SK-N-SH treated with all-trans-retinoic acid at 6 μM for 48 hours (cell line): Measurements from ENCODE around the gene EEF1AKMT4.

Source experiments
- ATAC-seq: fragments of 200-7000 bp; cut with Tn5 transposase; 3 replicates; pipeline ENCODE4 v1.9.1; 2020; ENCODE audit warnings: mild to moderate bottlenecking, moderate library complexity
- ARNTL ChIP-seq: fragments of 450-650 bp; formaldehyde crosslinking; IDR thresholded peaks from 2 replicates; pipeline ENCODE4 v1.5.0; 2020; ENCODE audit warnings: low read depth, mild to moderate bottlenecking, moderate library complexity, borderline replicate concordance
- BACH2 ChIP-seq: fragments of 250-450 bp; sonication (Bioruptor Pico); IDR thresholded peaks from 2 replicates; pipeline ENCODE4 v1.9.0; 2021; ENCODE audit warnings: mild to moderate bottlenecking, borderline replicate concordance
- CREB5 ChIP-seq: fragments of 250-450 bp; sonication (Bioruptor Pico); IDR thresholded peaks from 2 replicates; pipeline ENCODE4 v1.5.1; 2020; ENCODE audit warnings: low read depth, mild to moderate bottlenecking, moderate library complexity
- CSDC2 ChIP-seq: fragments of 250-450 bp; sonication (Bioruptor Pico); IDR thresholded peaks from 2 replicates; pipeline ENCODE4 v1.5.0; 2020; ENCODE audit warnings: mild to moderate bottlenecking, moderate library complexity
- CSRNP3 ChIP-seq: fragments of 250-450 bp; sonication (Bioruptor Pico); IDR thresholded peaks from 2 replicates; pipeline ENCODE4 v1.5.1; 2021; ENCODE audit warnings: mild to moderate bottlenecking, moderate library complexity
- ESRRG ChIP-seq: fragments of 250-450 bp; sonication (Bioruptor Pico); IDR thresholded peaks from 2 replicates; pipeline ENCODE4 v1.6.1; 2021; ENCODE audit warnings: mild to moderate bottlenecking
- GLIS3 ChIP-seq: fragments of 250-450 bp; sonication (Bioruptor Pico); IDR thresholded peaks from 2 replicates; pipeline ENCODE4 v1.5.0; 2020; ENCODE audit warnings: mild to moderate bottlenecking, moderate library complexity
- ISL1 ChIP-seq: fragments of 250-450 bp; sonication (Bioruptor Pico); IDR thresholded peaks from 2 replicates; pipeline ENCODE4 v2.1.2; 2022; ENCODE audit warnings: mild to moderate bottlenecking, moderate library complexity
- PATZ1 ChIP-seq: fragments of 250-450 bp; sonication (Bioruptor Pico); IDR thresholded peaks from 2 replicates; pipeline ENCODE4 v1.8.0; 2020; ENCODE audit warnings: mild to moderate bottlenecking, moderate library complexity, borderline replicate concordance
- POU6F1 ChIP-seq: fragments of 250-450 bp; sonication (Bioruptor Pico); IDR thresholded peaks from 2 replicates; pipeline ENCODE4 v1.8.0; 2021; ENCODE audit warnings: low read depth, mild to moderate bottlenecking, moderate library complexity, borderline replicate concordance
- PPARA ChIP-seq: fragments of 250-450 bp; sonication (Bioruptor Pico); IDR thresholded peaks from 2 replicates; pipeline ENCODE4 v1.5.0; 2020; ENCODE audit warnings: mild to moderate bottlenecking, borderline replicate concordance
- RARB ChIP-seq: fragments of 250-450 bp; sonication (Bioruptor Pico); IDR thresholded peaks from 2 replicates; pipeline ENCODE4 v1.8.0; 2021; ENCODE audit warnings: mild to moderate bottlenecking, moderate library complexity
- SNAI2 ChIP-seq: fragments of 250-450 bp; sonication (Bioruptor Pico); IDR thresholded peaks from 2 replicates; pipeline ENCODE4 v1.5.0; 2020; ENCODE audit warnings: mild to moderate bottlenecking, moderate library complexity
- TCF4 ChIP-seq: fragments of 250-450 bp; sonication (Bioruptor Pico); IDR thresholded peaks from 2 replicates; pipeline ENCODE4 v1.8.0; 2021; ENCODE audit warnings: mild to moderate bottlenecking, moderate library complexity, borderline replicate concordance
- TOX ChIP-seq: fragments of 250-450 bp; sonication (Bioruptor Pico); IDR thresholded peaks from 2 replicates; pipeline ENCODE4 v1.8.0; 2021; ENCODE audit warnings: mild to moderate bottlenecking, moderate library complexity, borderline replicate concordance
- TSHZ2 ChIP-seq: fragments of 250-450 bp; sonication (Bioruptor Pico); IDR thresholded peaks from 2 replicates; pipeline ENCODE4 v1.5.0; 2020; ENCODE audit warnings: mild to moderate bottlenecking, moderate library complexity
- ZFP3 ChIP-seq: fragments of 250-450 bp; sonication (Bioruptor Pico); IDR thresholded peaks from 2 replicates; pipeline ENCODE4 v1.5.0; 2020; ENCODE audit warnings: mild to moderate bottlenecking, moderate library complexity
- ZFP30 ChIP-seq: fragments of 450-650 bp; formaldehyde crosslinking; IDR thresholded peaks from 2 replicates; pipeline ENCODE4 v1.5.0; 2022; ENCODE audit warnings: mild to moderate bottlenecking, moderate library complexity
- ZNF565 ChIP-seq: fragments of 450-650 bp; formaldehyde crosslinking; conservative IDR thresholded peaks from 2 replicates; pipeline ENCODE4 v1.5.0; 2020; ENCODE audit warnings: low read depth, mild to moderate bottlenecking, moderate library complexity
- ZNF70 ChIP-seq: fragments of 450-650 bp; formaldehyde crosslinking; IDR thresholded peaks from 2 replicates; pipeline ENCODE4 v1.5.0; 2020; ENCODE audit warnings: mild to moderate bottlenecking, moderate library complexity

The EEF1AKMT4 gene

GRCh38 chr3:184299488-184300377, 50.3 kb downstream of the EEF1AKMT4 start (continued):
- TF ChIP-seq PATZ1 (CRISPR knock-in tag) = no peak
- no peak for TF ChIP-seq CSRNP3 (CRISPR knock-in tag)
- TF ChIP-seq ZFP3 (CRISPR knock-in tag) = no peak
- TF ChIP-seq CSDC2 (CRISPR knock-in tag) = no peak
- no peak for TF ChIP-seq TOX

- ATAC-seq = no peak
- no peak for TF ChIP-seq ZFP3 (CRISPR knock-in tag)
- TF ChIP-seq TCF4 (CRISPR knock-in tag) = no peak
- no peak for TF ChIP-seq ZNF565 (CRISPR knock-in tag)
- TF ChIP-seq RARB (CRISPR knock-in tag) = no peak
- no peak for TF ChIP-seq ESRRG
- no peak for TF ChIP-seq ARNTL (CRISPR knock-in tag)
- no peak for TF ChIP-seq CREB5 (CRISPR knock-in tag)
- TF ChIP-seq, all 23 proteins: peak for 0
Measured at GRCh38 chr3:184300378-184300720, 50.9 kb downstream of the EEF1AKMT4 start.

GRCh38 chr3:184305577-184305976, 56.1 kb downstream of the EEF1AKMT4 start:
- TF ChIP-seq PPARA (CRISPR knock-in tag) (no peak), BACH2 (CRISPR knock-in tag) (no peak), ZFP30 (CRISPR knock-in tag) (no peak), ZNF70 (CRISPR knock-in tag) (no peak), ZFP3 (CRISPR knock-in tag) (no peak), CSDC2 (CRISPR knock-in tag) (no peak), CREB5 (CRISPR knock-in tag) (no peak), TSHZ2 (no peak), TCF4 (CRISPR knock-in tag) (no peak), ARNTL (CRISPR knock-in tag) (no peak), SNAI2 (no peak), POU6F1 (CRISPR knock-in tag) (no peak), ISL1 (CRISPR knock-in tag) (no peak), GLIS3 (CRISPR knock-in tag) (no peak)
- ATAC-seq = peak; percentile 88
